Osteoblast (primary cell): ENCODE results near the gene PRKCE. TPM values are rescaled to one million over a fixed set of nuclear protein-coding genes. Genes with fewer than 3 reads are reported as not detected.
A peak's percentile ranks its signal among the peaks of the same experiment; 100 is the strongest.

Experiments
- DNase-seq: peaks from one replicate; pipeline ENCODE4 v3.0.0; 2011; ENCODE audit warnings: low spot score, mixed read lengths; ENCODE audit not compliant: insufficient read length; ENCODE audit errors: missing footprints
- H2AFZ ChIP-seq: 2 replicates; pipeline ENCODE4 v1.6.0; 2011; ENCODE audit warnings: mild to moderate bottlenecking, low read length
- H3K27ac ChIP-seq: 2 replicates; pipeline ENCODE4 v1.5.1; 2011; ENCODE audit warnings: mild to moderate bottlenecking, low read depth, low read length, moderate library complexity
- H3K27me3 ChIP-seq: 2 replicates; pipeline ENCODE4 v1.6.0; 2012; ENCODE audit warnings: mild to moderate bottlenecking, control low read depth, inconsistent platforms, low read length, moderate library complexity; ENCODE audit not compliant: insufficient read depth
- H3K36me3 ChIP-seq: 2 replicates; pipeline ENCODE4 v1.5.1; 2011; ENCODE audit warnings: mild to moderate bottlenecking, low read length, control low read depth, moderate library complexity; ENCODE audit not compliant: insufficient read depth
- H3K4me1 ChIP-seq: 2 replicates; pipeline ENCODE4 v1.5.1; 2011; ENCODE audit warnings: mild to moderate bottlenecking, low read length, control low read depth, moderate library complexity; ENCODE audit not compliant: insufficient read depth
- H3K4me2 ChIP-seq: 2 replicates; pipeline ENCODE4 v1.6.0; 2011; ENCODE audit warnings: mild to moderate bottlenecking, low read length; ENCODE audit not compliant: insufficient read depth
- H3K4me3 ChIP-seq: fragments of 200-600 bp; sonication (generic); 3 replicates; pipeline ENCODE4 v1.5.1; 2012; ENCODE audit warnings: mild to moderate bottlenecking, low read length, inconsistent platforms; ENCODE audit not compliant: insufficient read depth
- H3K79me2 ChIP-seq: 2 replicates; pipeline ENCODE4 v1.6.0; 2012; ENCODE audit warnings: mild to moderate bottlenecking, low read length, control low read depth, inconsistent platforms; ENCODE audit not compliant: insufficient read depth
- H3K9me3 ChIP-seq: 2 replicates; pipeline ENCODE4 v1.5.1; 2011; ENCODE audit warnings: low read depth, low read length, control low read depth
- H4K20me1 ChIP-seq: 2 replicates; pipeline ENCODE4 v1.6.0; 2012; ENCODE audit warnings: mild to moderate bottlenecking, low read length, control low read depth; ENCODE audit not compliant: insufficient read depth
- CTCF ChIP-seq: IDR thresholded peaks from 2 replicates; pipeline ENCODE4 v1.5.1; 2011; ENCODE audit warnings: mild to moderate bottlenecking, low read depth, low read length, moderate library complexity; ENCODE audit errors: extremely low read depth
- total RNA-seq: library from RNA; depleted of rRNA; stranded (reverse); fragments of >200 nt; gene quantifications from 2 replicates; pipeline ENCODE4 v1.2.3, GENCODE V29; 2012

The PRKCE gene
- total RNA-seq, 1 donor: 22.1 TPM

- peak overlapping the region; percentile 30 for H3K4me2 ChIP-seq
- peak overlapping the region; percentile 21 for H2AFZ ChIP-seq
- peaks cover 28% of the 10 kb centered on the region for H3K4me1 ChIP-seq
- no peaks in the 10 kb centered on the region for H3K27me3 ChIP-seq
- H3K79me2 ChIP-seq: no peaks in the 10 kb centered on the region
- no peaks in the 10 kb centered on the region for H3K9me3 ChIP-seq
- no peaks in the 10 kb centered on the region for H4K20me1 ChIP-seq
- TF ChIP-seq CTCF: no peak
- no peak overlapping the region for H3K4me3 ChIP-seq
- DNase-seq: no peak
- H3K27ac ChIP-seq: peak overlapping the region; percentile 30
- H3K36me3 ChIP-seq: no peaks in the 10 kb centered on the region
Observed at GRCh38 chr2:46116150-46116549, 464.7 kb downstream of the PRKCE start.

- Histone ChIP-seq H3K27me3 (no peaks in the 10 kb centered on the region), H2AFZ (peak overlapping the region; percentile 21), H3K79me2 (no peaks in the 10 kb centered on the region), H3K36me3 (no peaks in the 10 kb centered on the region), H3K4me3 (no peak overlapping the region), H3K4me2 (peak overlapping the region; percentile 30), H3K9me3 (no peaks in the 10 kb centered on the region), H3K4me1 (peaks cover 28% of the 10 kb centered on the region), H3K27ac (peak overlapping the region; percentile 30), H4K20me1 (no peaks in the 10 kb centered on the region)
- TF ChIP-seq CTCF: no peak
- DNase-seq: no peak
Observed at GRCh38 chr2:46116553-46116991, 465.1 kb downstream of the PRKCE start.

- no peaks in the 10 kb centered on the region for H3K9me3 ChIP-seq
- no peaks in the 10 kb centered on the region for H3K27me3 ChIP-seq
- H4K20me1 ChIP-seq: no peaks in the 10 kb centered on the region
- H3K4me3 ChIP-seq: no peak overlapping the region
- no peaks in the 10 kb centered on the region for H3K79me2 ChIP-seq
- no peak overlapping the region for H3K4me2 ChIP-seq
- peak; percentile 80 for DNase-seq
- peak overlapping the region; percentile 30 for H3K27ac ChIP-seq
- no peak for TF ChIP-seq CTCF
- H3K4me1 ChIP-seq: peaks cover 28% of the 10 kb centered on the region
- no peak overlapping the region for H2AFZ ChIP-seq
- H3K36me3 ChIP-seq: no peaks in the 10 kb centered on the region
Observed at GRCh38 chr2:46117379-46117778, 465.9 kb downstream of the PRKCE start.

- DNase-seq: no peak
- H3K27ac ChIP-seq: no peak overlapping the region
- no peaks in the 10 kb centered on the region for H3K79me2 ChIP-seq
- peaks cover 28% of the 10 kb centered on the region for H3K4me1 ChIP-seq
- H3K9me3 ChIP-seq: no peaks in the 10 kb centered on the region
- H3K27me3 ChIP-seq: no peaks in the 10 kb centered on the region
- no peak overlapping the region for H3K4me3 ChIP-seq
- no peak for TF ChIP-seq CTCF
- H2AFZ ChIP-seq: no peak overlapping the region
- no peaks in the 10 kb centered on the region for H4K20me1 ChIP-seq
- H3K36me3 ChIP-seq: no peaks in the 10 kb centered on the region
- H3K4me2 ChIP-seq: no peak overlapping the region
Observed at GRCh38 chr2:46117994-46118393, 466.5 kb downstream of the PRKCE start.
